GM12865 (cell line): Measurements from ENCODE around the gene XBP1.
"Not testable (repeated sequence)": the region's sequence is repeated elsewhere in the genome, so short reads cannot be mapped to it uniquely, and the experiment has no call there.

Experiments used
- DNase-seq: peaks from one replicate; pipeline ENCODE4 v3.0.0; 2010; ENCODE audit warnings: low read depth
- H3K4me3 ChIP-seq: 2 replicates; pipeline ENCODE4 v1.5.1; 2011; ENCODE audit warnings: mild to moderate bottlenecking, low read depth, low read length, control low read depth
- TF ChIP-seq, protein P1 (sequence below): IDR thresholded peaks from 2 replicates; pipeline ENCODE4 v1.5.1; 2011; ENCODE audit warnings: low read length, control low read depth, low read depth, inconsistent platforms; ENCODE audit not compliant: insufficient read depth; ENCODE audit errors: missing control alignments

XBP1 gene

GRCh38 chr22:28800308-28801041 is at the start of gene XBP1:
Gene XBP1, minus strand, starts transcription at chr22:28800569.
- H3K4me3 ChIP-seq = peak within 1 kb of the TSS; percentile 95
- TF ChIP-seq, protein P1, sequence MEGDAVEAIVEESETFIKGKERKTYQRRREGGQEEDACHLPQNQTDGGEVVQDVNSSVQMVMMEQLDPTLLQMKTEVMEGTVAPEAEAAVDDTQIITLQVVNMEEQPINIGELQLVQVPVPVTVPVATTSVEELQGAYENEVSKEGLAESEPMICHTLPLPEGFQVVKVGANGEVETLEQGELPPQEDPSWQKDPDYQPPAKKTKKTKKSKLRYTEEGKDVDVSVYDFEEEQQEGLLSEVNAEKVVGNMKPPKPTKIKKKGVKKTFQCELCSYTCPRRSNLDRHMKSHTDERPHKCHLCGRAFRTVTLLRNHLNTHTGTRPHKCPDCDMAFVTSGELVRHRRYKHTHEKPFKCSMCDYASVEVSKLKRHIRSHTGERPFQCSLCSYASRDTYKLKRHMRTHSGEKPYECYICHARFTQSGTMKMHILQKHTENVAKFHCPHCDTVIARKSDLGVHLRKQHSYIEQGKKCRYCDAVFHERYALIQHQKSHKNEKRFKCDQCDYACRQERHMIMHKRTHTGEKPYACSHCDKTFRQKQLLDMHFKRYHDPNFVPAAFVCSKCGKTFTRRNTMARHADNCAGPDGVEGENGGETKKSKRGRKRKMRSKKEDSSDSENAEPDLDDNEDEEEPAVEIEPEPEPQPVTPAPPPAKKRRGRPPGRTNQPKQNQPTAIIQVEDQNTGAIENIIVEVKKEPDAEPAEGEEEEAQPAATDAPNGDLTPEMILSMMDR = no peak
- peak; percentile 97 for DNase-seq

GRCh38 chr22:28846994-28847393 is 46.6 kb upstream of the XBP1 start:
- DNase-seq = no peak
- TF ChIP-seq, protein P1 = no peak
- no peak overlapping the region for H3K4me3 ChIP-seq

DNA sequence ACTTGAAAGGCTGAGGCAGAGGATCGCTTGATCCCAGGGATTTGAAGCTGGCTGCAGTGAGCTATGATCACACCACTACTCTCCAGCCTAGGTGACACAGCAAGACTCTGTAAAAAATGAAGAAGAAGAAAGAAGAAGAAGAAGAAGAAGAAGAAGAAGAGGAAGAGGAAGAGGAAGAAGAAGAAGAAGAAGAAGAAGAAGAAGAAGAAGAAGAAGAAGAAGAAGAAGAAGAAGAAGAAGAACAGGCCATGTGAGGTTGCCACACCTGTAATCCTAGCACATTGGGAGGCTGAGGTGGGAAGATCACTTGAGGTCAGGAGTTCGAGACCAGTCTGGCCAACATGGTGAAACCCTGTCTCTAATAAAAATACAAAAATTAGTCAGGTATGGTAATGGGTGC is 43.9 kb upstream of the XBP1 start:
- DNase-seq, H3K4me3 ChIP-seq: not testable (repeated sequence)

- TF ChIP-seq, protein P1 = no peak
- DNase-seq = no peak
- no peak overlapping the region for H3K4me3 ChIP-seq
These were observed 43.3 kb upstream of the XBP1 start for GRCh38 chr22:28843633-28844032.

GRCh38 chr22:28841111-28841510 is 40.7 kb upstream of the XBP1 start:
- no peak for DNase-seq
- TF ChIP-seq, protein P1 = no peak
- no peak overlapping the region for H3K4me3 ChIP-seq

DNA sequence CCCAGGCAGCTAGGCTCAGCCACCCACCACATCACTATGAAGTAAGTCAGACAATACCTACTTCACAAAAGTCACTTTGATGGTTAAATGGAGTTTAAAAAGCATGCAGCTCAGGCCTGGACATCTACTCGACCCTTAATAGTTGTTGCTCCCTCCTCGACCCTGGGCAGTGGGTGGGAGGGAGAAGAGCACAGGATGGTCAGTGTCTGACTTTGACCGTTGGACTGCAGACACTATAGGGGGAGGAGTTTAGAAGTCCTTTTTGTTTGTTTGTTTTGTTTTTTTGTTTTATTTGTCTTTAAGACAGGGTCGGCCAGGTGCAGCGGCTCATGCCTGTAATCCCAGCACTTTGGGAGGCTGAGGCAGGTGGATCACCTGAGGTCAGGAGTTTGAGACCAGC is 38.6 kb upstream of the XBP1 start:
- no peak overlapping the region for H3K4me3 ChIP-seq
- TF ChIP-seq, protein P1 = no peak
- DNase-seq = no peak

- TF ChIP-seq, protein P1 = no peak
- no peak overlapping the region for H3K4me3 ChIP-seq
- no peak for DNase-seq
These were observed 37.3 kb upstream of the XBP1 start for GRCh38 chr22:28837640-28838039.
